ENCODE results near the gene LBR.

Gene LBR

DNA sequence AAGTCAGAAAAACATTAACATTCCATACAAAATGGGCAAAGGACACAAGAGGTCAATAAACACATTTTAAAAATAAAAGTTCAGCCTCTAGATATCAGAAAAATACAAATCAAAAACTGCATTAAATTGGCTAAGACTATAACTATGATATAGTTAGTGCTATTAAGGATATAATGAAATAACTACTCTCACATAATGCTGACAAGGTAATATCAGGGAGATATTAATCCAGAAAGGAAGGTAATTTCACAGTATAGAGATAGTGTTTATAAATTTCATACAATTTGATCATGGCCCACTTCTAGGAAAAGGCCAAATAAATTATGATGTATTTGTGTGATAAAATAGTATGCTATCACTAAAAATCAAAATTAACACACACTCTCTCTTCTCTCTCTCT, 61.8 kb downstream of the LBR start:
- DNase-seq: no peak

GRCh38 chr1:225364439-225364838, 63.4 kb downstream of the LBR start:
- DNase-seq: no peak

DNA sequence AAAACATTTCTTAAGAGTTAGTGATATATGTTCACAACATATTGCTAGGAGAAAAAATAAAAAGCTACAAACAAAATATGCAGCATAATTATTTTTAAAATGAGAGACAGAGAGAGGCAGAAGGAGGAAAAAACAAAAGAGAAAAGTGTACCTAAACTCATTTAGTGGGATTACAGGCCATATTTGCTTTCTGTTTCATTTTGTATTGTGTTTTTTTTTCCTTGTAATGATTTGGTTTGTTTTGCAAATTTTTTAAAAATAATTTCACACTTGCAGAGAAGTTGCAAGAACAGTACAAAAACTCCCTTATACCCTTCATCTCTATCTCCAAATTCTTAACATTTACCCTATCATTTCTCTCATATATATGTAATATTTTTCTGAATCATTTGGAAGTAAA, 65.0 kb downstream of the LBR start:
- no peak for DNase-seq

DNA sequence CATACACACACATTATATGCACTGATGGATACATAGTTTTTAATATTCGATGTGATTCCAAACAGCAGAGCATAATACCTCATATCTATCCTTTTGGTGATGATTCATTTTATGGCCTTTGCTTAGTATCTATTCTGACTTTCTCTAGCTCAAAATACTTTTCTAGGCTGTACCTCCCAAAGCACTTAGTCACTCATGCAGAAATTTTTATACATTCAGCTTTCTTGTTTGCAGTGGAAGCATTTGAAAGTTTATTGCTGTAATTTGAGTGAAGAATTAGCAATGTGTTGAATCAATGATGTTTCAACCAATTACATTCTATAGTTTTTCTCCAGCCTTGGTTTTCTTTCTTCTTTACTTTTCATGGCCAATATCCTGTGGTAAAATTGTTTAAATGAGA, 66.7 kb downstream of the LBR start:
- DNase-seq: no peak

GRCh38 chr1:225360119-225360518, 67.7 kb downstream of the LBR start:
- DNase-seq: no peak

DNA sequence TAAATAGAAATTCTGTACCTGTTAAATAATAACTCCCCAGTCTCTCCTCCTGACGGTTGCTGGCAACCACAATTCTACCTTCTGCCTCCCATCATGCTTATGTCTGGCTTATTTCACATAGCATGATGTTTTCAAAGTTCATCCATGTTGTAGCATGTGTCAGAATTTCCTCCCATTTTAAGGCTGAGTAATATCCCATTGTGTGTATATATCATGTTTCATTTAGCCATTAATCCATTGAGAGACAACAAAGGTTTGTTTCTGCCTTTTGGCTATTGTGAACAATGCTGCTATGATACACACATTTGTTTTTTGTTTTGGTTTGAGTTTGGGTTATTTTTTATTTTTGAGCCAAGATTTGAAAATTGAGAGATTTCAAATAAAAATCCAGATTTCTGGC, 72.0 kb downstream of the LBR start:
- DNase-seq: no peak

DNA sequence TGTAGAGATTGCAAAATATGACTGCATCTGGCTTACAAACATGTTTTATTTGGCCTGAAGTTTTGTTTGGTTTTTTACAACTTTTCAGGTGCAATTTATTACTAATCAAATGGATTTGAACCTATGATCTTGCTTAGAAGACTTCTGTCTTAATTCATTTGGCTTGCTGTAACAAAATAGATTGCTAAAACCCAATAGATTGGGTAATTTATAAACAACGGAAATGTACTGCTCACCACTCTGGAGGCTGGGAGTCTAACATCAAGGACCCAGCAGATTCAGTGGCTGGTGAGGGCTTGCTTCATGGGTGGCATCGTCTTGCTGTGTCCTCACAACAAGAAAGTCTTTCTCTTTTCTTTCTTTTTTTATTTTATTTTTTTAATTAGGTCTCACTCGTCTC, 72.9 kb downstream of the LBR start:
- no peak for DNase-seq
